HG02588 (cell line): Measurements from ENCODE around the gene SECTM1.
"Not testable (repeated sequence)": the region's sequence is repeated elsewhere in the genome, so short reads cannot be mapped to it uniquely, and the experiment has no call there.

Experiments
- ATAC-seq: cut with Tn5 transposase; IDR thresholded peaks from one replicate; pipeline ENCODE4 v1.9.1; 2021; ENCODE audit warnings: mild to moderate bottlenecking, moderate library complexity; ENCODE audit not compliant: unreplicated experiment

The SECTM1 gene

GRCh38 chr17:82370471-82371332, 37.1 kb upstream of the SECTM1 start:
- ATAC-seq = no peak

- no peak for ATAC-seq
These were observed 35.6 kb upstream of the SECTM1 start for GRCh38 chr17:82369211-82369610.

GRCh38 chr17:82367724-82368524, 34.4 kb upstream of the SECTM1 start:
- ATAC-seq = no peak

- ATAC-seq = no peak
These were observed 33.2 kb upstream of the SECTM1 start for GRCh38 chr17:82366749-82367148.

GRCh38 chr17:82365606-82366295, 32.2 kb upstream of the SECTM1 start:
- no peak for ATAC-seq

GRCh38 chr17:82361885-82362633, 28.5 kb upstream of the SECTM1 start:
- no peak for ATAC-seq

GRCh38 chr17:82359451-82360074, 26.0 kb upstream of the SECTM1 start:
- ATAC-seq = not testable (repeated sequence)

GRCh38 chr17:82358465-82359350, 25.1 kb upstream of the SECTM1 start, which contains the start of gene TEX19:
Gene TEX19, plus strand, starts transcription at chr17:82359247. Its CDS starts 2,904 bp downstream, at chr17:82362151.
- no peak for ATAC-seq

- no peak for ATAC-seq
These were observed 23.8 kb upstream of the SECTM1 start for GRCh38 chr17:82357394-82357793.

GRCh38 chr17:82356845-82357355, 23.3 kb upstream of the SECTM1 start:
- ATAC-seq = no peak

GRCh38 chr17:82355770-82356427, 22.3 kb upstream of the SECTM1 start:
- no peak for ATAC-seq

GRCh38 chr17:82354804-82355308, 21.3 kb upstream of the SECTM1 start:
- no peak for ATAC-seq

- ATAC-seq = no peak
These were observed 19.9 kb upstream of the SECTM1 start for GRCh38 chr17:82353484-82353883.

- ATAC-seq = no peak
These were observed 18.3 kb upstream of the SECTM1 start for GRCh38 chr17:82351713-82352488.

GRCh38 chr17:82351254-82351712, 17.7 kb upstream of the SECTM1 start:
- no peak for ATAC-seq

GRCh38 chr17:82350182-82351030, 16.8 kb upstream of the SECTM1 start:
- no peak for ATAC-seq
